SK-N-SH treated with all-trans-retinoic acid at 6 μM for 48 hours (cell line): ENCODE data around the gene PRKAB2.

Experiments used
- ARNTL ChIP-seq: fragments of 450-650 bp; formaldehyde crosslinking; IDR thresholded peaks from 2 replicates; pipeline ENCODE4 v1.5.0; 2020; ENCODE audit warnings: low read depth, mild to moderate bottlenecking, moderate library complexity, borderline replicate concordance
- CSRNP3 ChIP-seq: fragments of 250-450 bp; sonication (Bioruptor Pico); IDR thresholded peaks from 2 replicates; pipeline ENCODE4 v1.5.1; 2021; ENCODE audit warnings: mild to moderate bottlenecking, moderate library complexity
- GLIS3 ChIP-seq: fragments of 250-450 bp; sonication (Bioruptor Pico); IDR thresholded peaks from 2 replicates; pipeline ENCODE4 v1.5.0; 2020; ENCODE audit warnings: mild to moderate bottlenecking, moderate library complexity
- ISL1 ChIP-seq: fragments of 250-450 bp; sonication (Bioruptor Pico); IDR thresholded peaks from 2 replicates; pipeline ENCODE4 v2.1.2; 2022; ENCODE audit warnings: mild to moderate bottlenecking, moderate library complexity
- OSR1 ChIP-seq: fragments of 250-450 bp; sonication (Bioruptor Pico); IDR thresholded peaks from 2 replicates; pipeline ENCODE4 v1.8.0; 2022; ENCODE audit warnings: moderate library complexity, mild to moderate bottlenecking, inconsistent platforms
- PATZ1 ChIP-seq: fragments of 250-450 bp; sonication (Bioruptor Pico); IDR thresholded peaks from 2 replicates; pipeline ENCODE4 v1.8.0; 2020; ENCODE audit warnings: mild to moderate bottlenecking, moderate library complexity, borderline replicate concordance
- RARB ChIP-seq: fragments of 250-450 bp; sonication (Bioruptor Pico); IDR thresholded peaks from 2 replicates; pipeline ENCODE4 v1.8.0; 2021; ENCODE audit warnings: mild to moderate bottlenecking, moderate library complexity
- TSHZ2 ChIP-seq: fragments of 250-450 bp; sonication (Bioruptor Pico); IDR thresholded peaks from 2 replicates; pipeline ENCODE4 v1.5.0; 2020; ENCODE audit warnings: mild to moderate bottlenecking, moderate library complexity
- ZFP3 ChIP-seq: fragments of 250-450 bp; sonication (Bioruptor Pico); IDR thresholded peaks from 2 replicates; pipeline ENCODE4 v1.5.0; 2020; ENCODE audit warnings: mild to moderate bottlenecking, moderate library complexity
- ZFP30 ChIP-seq: fragments of 450-650 bp; formaldehyde crosslinking; IDR thresholded peaks from 2 replicates; pipeline ENCODE4 v1.5.0; 2022; ENCODE audit warnings: mild to moderate bottlenecking, moderate library complexity

GRCh38 chr1:147167365-147167764 lies 4.9 kb downstream of the PRKAB2 start:
- TF ChIP-seq ZFP3 (CRISPR knock-in tag) = no peak
- no peak for TF ChIP-seq PATZ1
- TF ChIP-seq ZFP30 (CRISPR knock-in tag) = no peak
- no peak for TF ChIP-seq TSHZ2 (CRISPR knock-in tag)
- no peak for TF ChIP-seq GLIS3 (CRISPR knock-in tag)
- no peak for TF ChIP-seq ARNTL (CRISPR knock-in tag)
- no peak for TF ChIP-seq OSR1
- no peak for TF ChIP-seq RARB (CRISPR knock-in tag)
- TF ChIP-seq ISL1 = no peak
- TF ChIP-seq CSRNP3 (CRISPR knock-in tag) = no peak
